ENCODE measurements around the gene GBGT1. TPM values are rescaled to one million over a fixed set of nuclear protein-coding genes. Genes with fewer than 3 reads are reported as not detected.

The GBGT1 gene
- total RNA-seq, 1 experiment from 2014 or later, result 16.5 TPM

- Mint-ChIP-seq H3K27ac (no peak overlapping the region), H3K9me3 (no peaks in the 10 kb centered on the region), H3K27me3 (ENCODE audit: low read depth) (peaks cover 86% of the 10 kb centered on the region), H3K4me1 (no peaks in the 10 kb centered on the region; the same call in 1 of the 2 replicates), H3K36me3 (no peaks in the 10 kb centered on the region), H3K4me3 (no peak overlapping the region)
- no peak for ATAC-seq
- DNase-seq (ENCODE audit: low spot score), result no peak
- TF ChIP-seq TEAD4 (CRISPR knock-in tag; IDR thresholded peaks at IDR 0.05) (no peak), ZBTB43 (CRISPR knock-in tag; IDR thresholded peaks at IDR 0.05) (no peak), E2F5 (CRISPR knock-in tag; IDR thresholded peaks at IDR 0.05) (no peak), PREB (CRISPR knock-in tag; IDR thresholded peaks at IDR 0.05; ENCODE audit: borderline replicate concordance) (no peak), IRF2 (CRISPR knock-in tag; IDR thresholded peaks at IDR 0.05; ENCODE audit: borderline replicate concordance, low read depth) (no peak), EMX1 (CRISPR knock-in tag; IDR thresholded peaks at IDR 0.05) (no peak), ATF2 (CRISPR knock-in tag; IDR thresholded peaks at IDR 0.05; ENCODE audit: borderline replicate concordance, low read depth) (no peak), JUN (CRISPR knock-in tag; IDR thresholded peaks at IDR 0.05) (no peak), OVOL2 (CRISPR knock-in tag; IDR thresholded peaks at IDR 0.05; ENCODE audit: borderline replicate concordance) (no peak), SP1 (CRISPR knock-in tag; conservative IDR thresholded peaks at IDR 0.05) (no peak), FOXJ3 (CRISPR knock-in tag; IDR thresholded peaks at IDR 0.05; ENCODE audit: borderline replicate concordance) (no peak), MYBL2 (CRISPR knock-in tag; IDR thresholded peaks at IDR 0.05) (no peak), ZNF121 (CRISPR knock-in tag; IDR thresholded peaks at IDR 0.05) (no peak), NR1H2 (CRISPR knock-in tag; IDR thresholded peaks at IDR 0.05) (no peak), ZNF138 (CRISPR knock-in tag; conservative IDR thresholded peaks at IDR 0.05) (no peak), SMAD4 (CRISPR knock-in tag; IDR thresholded peaks at IDR 0.05) (no peak)
- ChIA-PET CTCF (interaction anchor here (0.7 kb wide), 1 partner anchor 17 kb away, joined by 3 read pairs; no protein-coding TSS in a partner anchor), POLR2A (no interaction called here)
Measured at GRCh38 chr9:133204335-133204992, 40.8 kb upstream of the GBGT1 start.

GRCh38 chr9:133203506-133204075, 39.9 kb upstream of the GBGT1 start:
- Mint-ChIP-seq H3K27ac (no peak overlapping the region), H3K4me1 (no peaks in the 10 kb centered on the region; the same call in 1 of the 2 replicates), H3K9me3 (no peaks in the 10 kb centered on the region), H3K4me3 (no peak overlapping the region), H3K27me3 (ENCODE audit: low read depth) (peaks cover 87% of the 10 kb centered on the region), H3K36me3 (no peaks in the 10 kb centered on the region)
- CTCF ChIA-PET, result no interaction called here
- POLR2A ChIA-PET, result no interaction called here
- DNase-seq (ENCODE audit: low spot score), result no peak
- no peak for ATAC-seq
- TF ChIP-seq E2F4 (CRISPR knock-in tag; IDR thresholded peaks at IDR 0.05; ENCODE audit: borderline replicate concordance, low read depth), result no peak
- no peak for TF ChIP-seq MYBL2 (CRISPR knock-in tag; IDR thresholded peaks at IDR 0.05)
- no peak for TF ChIP-seq ZSCAN18 (CRISPR knock-in tag; IDR thresholded peaks at IDR 0.05)
- TF ChIP-seq ZNF232 (CRISPR knock-in tag; IDR thresholded peaks at IDR 0.05), result no peak
- TF ChIP-seq ATF1 (CRISPR knock-in tag; IDR thresholded peaks at IDR 0.05), result no peak
- no peak for TF ChIP-seq MLX (CRISPR knock-in tag; IDR thresholded peaks at IDR 0.05)
- no peak for TF ChIP-seq ZNF281 (CRISPR knock-in tag; IDR thresholded peaks at IDR 0.05)
- no peak for TF ChIP-seq FOXK1 (CRISPR knock-in tag; IDR thresholded peaks at IDR 0.05)
- TF ChIP-seq TCF7 (CRISPR knock-in tag; IDR thresholded peaks at IDR 0.05; ENCODE audit: low read depth), result no peak
- TF ChIP-seq ZNF219 (CRISPR knock-in tag; IDR thresholded peaks at IDR 0.05; ENCODE audit: borderline replicate concordance), result no peak

All from WTC11 (cell line).